Cardiac fibroblast (primary cell): ENCODE results near the gene LRRC4C.
"Not testable (repeated sequence)": the region's sequence is repeated elsewhere in the genome, so short reads cannot be mapped to it uniquely, and the experiment has no call there.

Experiments used
- DNase-seq, 2 donors: peaks; one replicate each; pipeline versions ENCODE4 v3.0.0 to v3.0.0-alpha.2; 2010; ENCODE audit warnings: low read depth in 2 of 2
- H3K4me3 ChIP-seq, 2 donors: replicated peaks in 1 of 2; 1 replicate in 1 of 2; 2 replicates in 1 of 2; pipeline ENCODE4 v1.5.1; 2011; ENCODE audit warnings: low read depth in 2 of 2, low read length in 2 of 2, mild to moderate bottlenecking in 2 of 2, moderate library complexity in 1 of 2
- TF ChIP-seq, protein P1 (sequence below): IDR thresholded peaks from one replicate; pipeline ENCODE4 v1.5.1; 2011; ENCODE audit warnings: low read depth, mild to moderate bottlenecking, low read length, inconsistent platforms

LRRC4C gene

DNA sequence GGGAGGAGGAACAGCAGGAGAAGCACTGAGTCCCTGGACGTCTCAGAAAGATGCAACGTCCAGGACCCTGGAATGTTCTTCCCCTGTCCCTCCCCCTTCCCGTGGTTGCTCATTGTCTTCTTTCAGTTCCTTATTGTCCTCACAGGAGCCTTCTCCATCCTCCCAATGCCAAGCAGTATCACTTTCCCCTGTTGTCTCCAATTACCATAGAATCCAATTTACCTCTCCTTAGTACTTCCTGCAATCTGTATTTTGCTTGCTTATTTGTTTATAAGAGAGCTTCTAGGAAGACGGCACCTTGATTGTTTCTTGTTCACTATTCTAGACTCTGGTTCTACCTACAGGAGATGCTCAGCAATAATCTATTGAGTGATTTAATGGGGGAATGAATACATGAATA, 1273.7 kb downstream of the LRRC4C start:
- TF ChIP-seq, protein P1, sequence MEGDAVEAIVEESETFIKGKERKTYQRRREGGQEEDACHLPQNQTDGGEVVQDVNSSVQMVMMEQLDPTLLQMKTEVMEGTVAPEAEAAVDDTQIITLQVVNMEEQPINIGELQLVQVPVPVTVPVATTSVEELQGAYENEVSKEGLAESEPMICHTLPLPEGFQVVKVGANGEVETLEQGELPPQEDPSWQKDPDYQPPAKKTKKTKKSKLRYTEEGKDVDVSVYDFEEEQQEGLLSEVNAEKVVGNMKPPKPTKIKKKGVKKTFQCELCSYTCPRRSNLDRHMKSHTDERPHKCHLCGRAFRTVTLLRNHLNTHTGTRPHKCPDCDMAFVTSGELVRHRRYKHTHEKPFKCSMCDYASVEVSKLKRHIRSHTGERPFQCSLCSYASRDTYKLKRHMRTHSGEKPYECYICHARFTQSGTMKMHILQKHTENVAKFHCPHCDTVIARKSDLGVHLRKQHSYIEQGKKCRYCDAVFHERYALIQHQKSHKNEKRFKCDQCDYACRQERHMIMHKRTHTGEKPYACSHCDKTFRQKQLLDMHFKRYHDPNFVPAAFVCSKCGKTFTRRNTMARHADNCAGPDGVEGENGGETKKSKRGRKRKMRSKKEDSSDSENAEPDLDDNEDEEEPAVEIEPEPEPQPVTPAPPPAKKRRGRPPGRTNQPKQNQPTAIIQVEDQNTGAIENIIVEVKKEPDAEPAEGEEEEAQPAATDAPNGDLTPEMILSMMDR, result no peak
- DNase-seq, result no peak
- H3K4me3 ChIP-seq, result no peak overlapping the region

DNA sequence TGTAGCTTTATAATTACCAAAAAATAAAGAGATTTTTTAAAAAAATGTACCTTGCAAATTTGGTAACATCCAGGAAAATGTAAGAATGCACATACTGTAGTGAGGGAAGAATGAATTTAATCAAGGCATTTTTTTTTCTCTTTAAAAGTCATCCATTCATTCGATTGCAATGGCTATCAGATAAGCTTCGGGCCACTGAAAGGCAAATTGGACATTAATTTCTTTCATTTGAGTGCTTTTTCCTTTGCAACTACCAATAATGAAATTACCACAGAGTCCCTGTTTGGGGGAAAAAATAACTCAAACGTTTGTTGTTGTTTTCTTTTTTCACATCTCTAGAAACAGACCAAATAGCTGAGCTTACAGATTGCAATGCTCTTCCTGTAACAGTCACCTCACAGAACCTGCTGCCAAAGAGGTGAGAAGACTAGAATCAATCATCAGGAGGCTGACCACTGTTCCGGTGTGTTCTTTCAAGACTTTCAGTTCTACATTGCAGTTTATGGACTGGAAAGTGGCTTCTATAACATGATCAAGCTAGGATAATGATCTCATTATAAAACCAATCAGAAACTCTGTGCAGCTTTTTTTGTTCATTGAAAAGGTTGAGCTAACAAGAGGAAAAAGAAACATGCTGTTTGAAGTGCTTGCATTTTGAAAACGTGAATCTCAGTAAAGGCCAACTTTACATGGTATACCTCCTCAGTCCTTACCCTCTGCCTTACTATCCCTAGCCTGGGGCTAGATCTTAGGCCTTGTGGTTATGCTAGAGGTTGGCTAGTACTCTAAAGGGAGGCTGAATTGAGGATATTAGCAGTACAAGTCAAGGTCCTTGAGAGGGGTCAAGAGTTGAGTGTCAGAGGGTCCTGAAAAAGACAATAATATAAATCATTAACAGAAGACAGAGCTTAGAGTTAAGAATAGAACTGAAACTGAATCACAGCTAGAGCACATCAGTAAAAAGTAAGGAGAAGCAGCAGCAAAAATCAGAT, 1276.1 kb downstream of the LRRC4C start:
- H3K4me3 ChIP-seq, result no peak overlapping the region
- TF ChIP-seq, protein P1, result no peak

DNA sequence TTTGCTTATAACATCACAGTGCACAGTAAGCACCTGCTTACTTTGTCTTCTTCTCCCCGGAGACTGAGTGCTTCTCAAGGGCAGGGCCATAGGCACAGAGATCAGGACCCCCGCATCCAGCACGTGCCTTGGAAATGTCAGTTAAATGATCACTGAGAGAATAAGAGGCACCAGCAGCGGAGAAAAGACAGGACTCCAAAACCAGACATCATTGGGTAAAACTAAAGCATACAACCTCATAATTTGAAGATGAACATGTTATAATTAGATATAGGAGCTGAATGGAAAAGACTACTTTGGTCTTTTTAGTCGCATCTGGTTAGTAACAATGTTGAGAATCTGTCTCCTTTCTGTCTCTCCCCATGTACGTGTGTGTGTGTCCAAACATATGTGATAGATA, 1279.9 kb downstream of the LRRC4C start:
- no peak for DNase-seq
- TF ChIP-seq, protein P1, result no peak

More for the DNA sequence above, 1276.1 kb downstream of the LRRC4C start:
- no peak for DNase-seq

DNA sequence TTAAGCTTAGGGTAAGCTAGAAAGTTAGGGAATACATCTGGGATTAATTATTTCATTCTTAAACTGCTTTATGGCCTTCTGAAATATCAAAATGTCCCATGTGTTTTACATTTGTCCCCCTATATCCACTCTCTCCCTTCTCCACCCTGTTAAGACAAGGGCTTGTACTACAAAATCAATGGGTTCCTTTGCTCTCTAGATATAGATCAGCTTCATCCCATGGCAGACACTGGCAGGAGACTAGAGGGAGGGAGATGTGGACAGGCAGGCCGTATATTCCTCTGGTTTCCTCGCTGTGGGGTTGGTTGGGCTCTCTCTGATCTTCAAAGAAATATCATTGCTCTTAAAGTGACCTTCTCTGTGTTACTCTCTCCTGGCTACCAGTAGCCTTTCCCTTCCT, 1281.0 kb downstream of the LRRC4C start:
- H3K4me3 ChIP-seq, result no peak overlapping the region
- DNase-seq, result no peak
- TF ChIP-seq, protein P1, result no peak

More for the DNA sequence above, 1279.9 kb downstream of the LRRC4C start:
- no peak overlapping the region for H3K4me3 ChIP-seq

DNA sequence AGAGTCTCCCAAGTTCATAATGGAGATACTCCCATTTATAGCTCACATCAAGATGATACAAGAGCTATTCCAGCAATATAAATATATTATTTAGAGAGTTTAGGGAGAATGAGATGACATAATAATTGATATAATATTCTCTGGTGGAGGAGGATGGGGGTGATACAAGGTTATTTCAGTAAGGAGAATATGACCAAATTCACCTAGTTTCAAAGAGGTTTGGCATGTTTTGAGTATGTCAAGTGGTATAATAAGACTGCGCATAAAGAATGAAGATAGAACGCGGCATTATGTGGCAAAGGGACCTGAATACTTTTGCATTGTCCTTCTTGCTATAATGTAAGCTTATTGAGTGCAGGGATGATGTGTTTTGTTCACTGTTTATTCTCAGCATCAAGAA, 1283.5 kb downstream of the LRRC4C start:
- TF ChIP-seq, protein P1, result no peak
- H3K4me3 ChIP-seq, result no peak overlapping the region
- no peak for DNase-seq

DNA sequence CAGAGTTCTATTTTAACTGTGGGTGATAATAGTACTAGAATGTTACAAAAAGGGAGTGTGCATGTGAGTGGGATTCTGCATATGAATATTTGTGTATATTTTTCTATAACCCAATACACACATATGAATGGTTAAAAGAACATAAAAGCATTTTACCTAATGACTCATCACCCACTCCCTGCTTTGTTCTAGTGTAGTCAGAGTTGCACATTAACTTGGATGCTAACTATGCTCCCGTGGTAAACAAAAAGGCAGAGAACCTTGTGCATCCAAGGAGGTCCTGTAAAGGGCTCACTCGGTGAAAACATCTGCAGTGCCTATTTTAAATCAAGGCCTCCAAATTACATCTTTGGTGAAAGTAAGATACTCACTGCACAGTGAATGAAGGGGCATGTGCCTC, 1289.4 kb downstream of the LRRC4C start:
- TF ChIP-seq, protein P1, result no peak
- no peak overlapping the region for H3K4me3 ChIP-seq
- no peak for DNase-seq

DNA sequence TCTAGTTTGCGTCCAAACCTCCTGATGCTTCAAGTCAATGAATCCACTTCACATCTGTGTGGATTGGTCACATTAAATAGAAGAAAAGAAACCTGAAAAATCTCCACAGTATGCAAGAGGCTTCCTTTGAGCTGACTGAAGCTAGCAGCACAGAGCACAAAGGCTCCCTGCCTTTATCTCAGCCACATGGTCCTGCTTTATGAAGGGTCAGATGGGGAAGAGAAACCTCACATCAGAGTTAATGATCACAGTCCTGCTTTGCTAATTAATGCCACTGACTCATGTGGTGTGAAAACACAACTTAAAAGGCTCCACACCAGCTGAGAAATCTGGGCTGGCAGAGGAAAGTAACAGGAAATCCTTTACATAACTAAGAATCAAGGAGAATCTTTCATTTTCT, 1291.0 kb downstream of the LRRC4C start:
- DNase-seq, result no peak
- no peak overlapping the region for H3K4me3 ChIP-seq
- TF ChIP-seq, protein P1, result no peak

DNA sequence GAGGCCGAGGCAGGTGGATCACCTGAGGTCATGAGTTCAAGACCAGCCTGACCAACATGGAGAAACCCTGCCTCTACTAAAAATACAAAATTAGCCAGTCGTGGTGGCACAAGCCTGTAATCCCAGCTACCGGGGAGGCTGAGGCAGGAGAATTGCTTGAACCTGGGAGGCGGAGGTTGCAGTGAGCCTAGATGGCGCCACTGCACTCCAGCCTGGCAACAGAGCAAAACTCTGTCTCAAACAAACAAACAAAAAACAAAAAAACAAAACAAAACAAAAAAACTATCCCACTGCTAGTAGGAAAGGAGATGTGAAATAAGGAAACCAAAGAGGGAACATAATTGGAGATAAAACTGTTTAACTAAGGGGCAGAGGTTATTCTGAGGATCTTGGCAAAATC, 1291.6 kb downstream of the LRRC4C start:
- not testable (repeated sequence) for DNase-seq, H3K4me3 ChIP-seq
